SHP77 (cell line): ENCODE measurements around the gene SLC25A52.
"Not testable (repeated sequence)": the region's sequence is repeated elsewhere in the genome, so short reads cannot be mapped to it uniquely, and the experiment has no call there.

Experiments
- DNase-seq, 2 experiments: peaks; one replicate each; lab custom pipeline; 2025; lab: John Stamatoyannopoulos, UW

The SLC25A52 gene, protein sequence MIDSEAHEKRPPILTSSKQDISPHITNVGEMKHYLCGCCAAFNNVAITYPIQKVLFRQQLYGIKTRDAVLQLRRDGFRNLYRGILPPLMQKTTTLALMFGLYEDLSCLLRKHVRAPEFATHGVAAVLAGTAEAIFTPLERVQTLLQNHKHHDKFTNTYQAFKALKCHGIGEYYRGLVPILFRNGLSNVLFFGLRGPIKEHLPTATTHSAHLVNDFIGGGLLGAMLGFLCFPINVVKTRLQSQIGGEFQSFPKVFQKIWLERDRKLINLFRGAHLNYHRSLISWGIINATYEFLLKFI

GRCh38 chr18:31760695-31761094 lies at the start of gene SLC25A52:
SLC25A52 (minus strand) TSS chr18:31760880; CDS start chr18:31760661, 219 bp downstream.
- no peak for DNase-seq

DNA sequence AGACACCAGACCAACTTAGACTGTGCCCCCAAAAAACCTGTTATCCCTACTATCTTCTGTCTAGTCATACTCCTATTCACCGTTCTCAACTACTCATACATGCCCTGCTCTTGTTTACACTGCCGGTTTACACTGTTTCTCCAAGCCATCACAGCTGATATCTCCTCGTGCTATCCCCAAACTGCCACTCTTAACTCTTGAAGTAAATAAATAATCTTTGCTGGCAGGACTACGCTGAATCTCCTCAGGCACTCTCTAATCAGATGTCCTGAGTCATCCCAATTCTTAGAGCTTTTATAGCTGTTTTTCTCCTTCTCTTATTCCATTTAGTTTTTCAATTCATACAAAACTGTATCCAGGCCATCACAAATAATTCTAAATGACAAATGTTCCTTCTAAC lies 48.4 kb upstream of the SLC25A52 start:
- not testable (repeated sequence) for DNase-seq

- no peak for DNase-seq
Observed at GRCh38 chr18:31801078-31801477, 40.4 kb upstream of the SLC25A52 start.

- DNase-seq, result not testable (repeated sequence)
Observed at GRCh38 chr18:31799257-31799656, 38.6 kb upstream of the SLC25A52 start.

GRCh38 chr18:31798399-31798798 lies 37.7 kb upstream of the SLC25A52 start:
- DNase-seq, result no peak

GRCh38 chr18:31795747-31796146 lies 35.1 kb upstream of the SLC25A52 start:
- DNase-seq, result no peak

GRCh38 chr18:31793531-31793930 lies 32.9 kb upstream of the SLC25A52 start:
- DNase-seq, result no peak

DNA sequence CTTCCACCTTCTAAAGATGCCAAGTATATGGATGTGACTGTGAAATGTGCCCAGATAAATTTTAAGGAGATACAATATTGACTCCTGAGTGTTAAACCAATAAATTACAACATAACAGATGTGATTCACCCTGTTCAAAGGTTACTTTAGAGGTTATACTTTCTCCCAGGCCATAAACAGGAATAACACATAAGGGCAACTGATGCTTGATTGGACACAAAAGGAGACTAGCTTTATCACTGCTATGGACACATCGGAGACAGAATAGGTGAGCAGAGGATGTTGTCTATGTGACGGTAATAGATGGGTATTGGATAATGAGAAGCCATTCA lies 31.9 kb upstream of the SLC25A52 start:
- no peak for DNase-seq

GRCh38 chr18:31791817-31792579 lies 31.3 kb upstream of the SLC25A52 start:
- no peak for DNase-seq

DNA sequence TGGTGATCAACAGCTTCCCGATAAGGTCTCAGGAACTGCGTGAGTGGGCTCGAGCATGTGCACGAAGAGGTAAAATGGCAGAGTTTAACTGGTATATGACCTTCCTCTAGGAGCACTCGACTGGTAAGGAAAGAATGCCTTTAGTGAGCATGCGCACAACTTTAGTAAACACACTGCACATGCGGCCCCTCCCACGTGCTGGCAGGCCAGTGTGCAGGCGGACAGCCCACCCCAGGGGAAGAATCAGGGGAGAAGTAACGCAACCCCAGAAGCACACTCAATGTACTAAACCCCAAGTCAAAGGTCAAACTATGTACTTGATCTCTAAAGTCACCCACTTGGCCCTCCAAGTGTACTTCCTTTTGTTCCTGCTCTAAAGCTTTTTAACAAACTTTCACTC lies 28.7 kb upstream of the SLC25A52 start:
- no peak for DNase-seq

DNA sequence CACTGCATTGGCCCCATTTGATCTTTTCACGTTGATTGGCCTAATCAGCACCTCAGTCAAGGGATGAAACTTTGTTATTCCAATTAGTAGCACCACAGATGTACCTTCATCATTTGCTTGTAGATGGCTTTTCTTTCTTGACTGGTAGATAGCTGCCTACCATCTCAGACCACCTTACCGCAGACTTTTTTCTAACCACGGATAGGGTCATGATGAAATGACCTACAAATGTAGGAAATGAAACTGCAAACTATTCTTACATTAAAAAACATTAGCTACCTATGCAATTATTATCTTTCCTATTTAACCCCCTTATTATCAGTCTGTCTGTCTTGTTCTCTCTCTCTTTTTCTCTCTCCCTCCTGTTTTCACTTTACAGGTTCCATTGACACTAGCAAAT lies 22.4 kb upstream of the SLC25A52 start:
- no peak for DNase-seq

GRCh38 chr18:31778391-31778950 lies 17.8 kb upstream of the SLC25A52 start:
- no peak for DNase-seq

DNA sequence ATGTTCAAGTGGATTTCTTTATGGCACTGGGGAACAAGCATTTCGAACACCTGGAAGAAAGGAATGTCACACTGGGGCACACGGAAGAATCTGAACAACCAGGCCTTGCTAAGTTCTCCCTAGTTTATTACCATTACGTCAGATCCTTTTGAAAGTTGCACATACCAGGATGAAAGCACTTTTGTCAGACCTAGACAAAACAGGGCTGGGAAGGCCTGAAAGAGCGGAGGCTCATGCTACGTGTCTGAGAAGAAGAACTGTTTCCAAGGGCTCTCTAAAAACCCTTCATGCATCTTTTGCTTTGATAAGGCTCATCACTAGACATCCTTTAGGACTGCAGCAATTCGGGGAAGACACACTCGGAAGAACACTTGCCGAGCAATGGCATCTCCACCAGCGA lies 15.4 kb upstream of the SLC25A52 start:
- DNase-seq, result no peak

DNA sequence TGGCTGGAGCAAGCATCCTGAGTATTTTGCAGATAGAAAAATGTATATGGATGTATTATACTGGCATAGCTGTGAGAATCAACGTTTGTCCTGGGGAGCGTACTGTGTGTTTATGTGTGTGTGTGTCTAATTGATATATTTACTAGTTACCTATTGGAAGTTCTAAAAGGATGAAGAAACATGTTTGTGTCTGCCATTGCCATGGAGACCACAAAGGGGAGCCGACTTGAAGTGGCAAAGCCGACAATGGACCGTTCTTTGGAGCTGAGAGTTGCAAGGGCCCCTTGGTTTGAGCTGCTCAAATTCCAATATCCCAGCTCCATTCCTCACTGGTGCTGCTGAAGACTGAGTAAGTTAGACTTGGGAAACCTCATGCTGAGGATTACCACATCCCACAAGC lies 14.3 kb upstream of the SLC25A52 start:
- DNase-seq, result no peak

DNA sequence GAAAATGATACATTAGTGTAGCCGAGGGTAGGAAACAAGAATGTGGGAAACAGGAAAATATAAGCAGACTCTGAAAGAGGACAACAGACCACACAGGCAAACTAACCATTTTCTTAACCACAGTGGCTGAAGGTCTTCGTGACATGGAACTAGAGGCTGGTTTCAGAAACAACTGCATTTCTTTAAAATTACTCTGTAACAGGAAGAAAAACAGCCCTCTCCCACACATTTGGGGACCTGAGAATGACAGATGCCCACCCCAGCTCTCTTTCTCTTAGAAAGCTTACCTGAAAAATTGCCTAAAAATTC lies 13.8 kb upstream of the SLC25A52 start:
- DNase-seq, result no peak

DNA sequence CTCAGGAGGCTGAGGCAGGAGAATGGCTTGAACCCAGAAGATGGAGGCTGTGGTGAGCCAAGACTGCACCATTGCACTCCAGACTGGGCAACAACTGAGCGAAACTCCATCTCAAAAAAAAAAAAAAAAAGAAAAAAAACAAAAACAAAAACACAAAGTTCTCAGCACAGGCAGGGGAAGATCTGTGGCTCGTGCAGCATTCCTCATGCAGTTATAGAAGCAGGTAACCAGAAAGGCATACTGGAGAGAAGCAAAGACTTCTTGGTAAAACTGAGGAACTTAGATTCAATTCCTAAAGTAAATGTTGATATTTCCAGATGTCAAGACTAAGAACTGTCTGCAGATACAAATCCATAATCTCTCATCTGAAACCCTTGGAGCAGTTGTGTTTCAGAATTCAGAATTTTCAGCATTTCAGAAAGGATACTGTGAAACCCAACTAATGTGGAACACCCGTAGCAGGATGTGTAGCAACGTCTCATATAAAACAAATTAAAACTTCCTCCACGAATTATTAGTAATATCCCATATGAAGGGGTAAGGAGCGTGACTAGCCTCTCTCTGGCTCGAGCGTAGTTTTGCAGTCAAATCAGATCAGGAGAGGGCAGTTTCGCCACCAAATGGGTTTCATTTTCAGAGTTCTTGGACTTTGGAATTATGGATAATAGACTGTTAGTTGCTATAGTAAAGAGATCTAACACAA lies 13.2 kb upstream of the SLC25A52 start:
- no peak for DNase-seq

- DNase-seq, result no peak
Observed at GRCh38 chr18:31772699-31773098, 12.0 kb upstream of the SLC25A52 start.

DNA sequence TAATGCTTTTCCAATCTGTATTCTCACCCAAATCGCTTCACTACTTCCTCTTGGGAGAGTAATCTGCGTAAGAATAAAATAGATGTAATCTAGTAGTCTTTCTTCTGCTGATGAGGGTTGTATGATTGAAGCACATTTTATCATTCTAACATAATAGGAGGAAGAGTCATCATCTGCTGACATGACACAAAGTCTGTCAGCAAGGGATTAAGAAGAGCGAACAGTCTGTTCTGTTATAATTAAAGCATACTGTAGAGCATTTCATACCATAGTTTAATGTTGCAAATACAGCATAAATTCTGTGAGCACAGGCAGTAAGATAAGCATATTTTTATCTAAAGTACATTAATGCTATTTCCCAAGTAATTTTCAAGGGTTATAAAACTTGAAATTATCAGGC lies 10.4 kb downstream of the SLC25A52 start:
- DNase-seq, result no peak

GRCh38 chr18:31746396-31746795 lies 14.3 kb downstream of the SLC25A52 start:
- DNase-seq, result no peak

GRCh38 chr18:31744321-31745067 lies 16.2 kb downstream of the SLC25A52 start:
- no peak for DNase-seq

- DNase-seq, result not testable (repeated sequence)
Observed at GRCh38 chr18:31743600-31743999, 17.1 kb downstream of the SLC25A52 start.

GRCh38 chr18:31741097-31741735 lies 19.5 kb downstream of the SLC25A52 start:
- peak; percentile 9 to 30 for DNase-seq
